AG09309 (cell line): ENCODE results near the gene TBC1D10B.
"Not testable (repeated sequence)": the region's sequence is repeated elsewhere in the genome, so short reads cannot be mapped to it uniquely, and the experiment has no call there.

Source experiments
- DNase-seq: peaks from one replicate; pipeline ENCODE4 v3.0.0-alpha.2; 2010; ENCODE audit warnings: low read depth
- H3K4me3 ChIP-seq: 2 replicates; pipeline ENCODE4 v1.5.1; 2011; ENCODE audit warnings: mild to moderate bottlenecking, low read depth, low read length, moderate library complexity; ENCODE audit not compliant: control insufficient read depth
- TF ChIP-seq, protein P1 (sequence below): IDR thresholded peaks from 2 replicates; pipeline ENCODE4 v1.5.1; 2011; ENCODE audit warnings: mild to moderate bottlenecking, low read depth, low read length, inconsistent platforms; ENCODE audit not compliant: insufficient read depth, control insufficient read depth; ENCODE audit errors: missing control alignments

TBC1D10B gene

DNA sequence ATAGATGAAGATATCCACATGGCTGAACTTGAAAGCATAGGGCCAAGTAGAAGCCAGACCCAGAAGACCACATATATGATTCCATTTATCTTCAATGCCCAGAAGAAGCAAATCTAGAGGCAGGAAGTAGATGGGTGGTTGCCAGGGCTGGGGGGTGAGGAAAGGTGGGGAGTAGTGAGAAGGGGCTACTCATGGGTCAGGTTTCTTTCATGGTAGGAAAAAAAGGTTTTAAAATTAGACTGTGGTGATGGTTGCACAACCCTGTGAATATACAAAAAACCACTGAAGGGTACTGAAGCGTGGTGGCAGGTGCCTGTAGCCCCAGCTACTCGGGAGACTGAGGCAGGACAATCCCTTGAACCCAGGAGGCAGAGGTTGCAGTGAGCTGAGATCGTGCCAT lies 20.6 kb downstream of the TBC1D10B start:
- no peak overlapping the region for H3K4me3 ChIP-seq
- TF ChIP-seq, protein P1, sequence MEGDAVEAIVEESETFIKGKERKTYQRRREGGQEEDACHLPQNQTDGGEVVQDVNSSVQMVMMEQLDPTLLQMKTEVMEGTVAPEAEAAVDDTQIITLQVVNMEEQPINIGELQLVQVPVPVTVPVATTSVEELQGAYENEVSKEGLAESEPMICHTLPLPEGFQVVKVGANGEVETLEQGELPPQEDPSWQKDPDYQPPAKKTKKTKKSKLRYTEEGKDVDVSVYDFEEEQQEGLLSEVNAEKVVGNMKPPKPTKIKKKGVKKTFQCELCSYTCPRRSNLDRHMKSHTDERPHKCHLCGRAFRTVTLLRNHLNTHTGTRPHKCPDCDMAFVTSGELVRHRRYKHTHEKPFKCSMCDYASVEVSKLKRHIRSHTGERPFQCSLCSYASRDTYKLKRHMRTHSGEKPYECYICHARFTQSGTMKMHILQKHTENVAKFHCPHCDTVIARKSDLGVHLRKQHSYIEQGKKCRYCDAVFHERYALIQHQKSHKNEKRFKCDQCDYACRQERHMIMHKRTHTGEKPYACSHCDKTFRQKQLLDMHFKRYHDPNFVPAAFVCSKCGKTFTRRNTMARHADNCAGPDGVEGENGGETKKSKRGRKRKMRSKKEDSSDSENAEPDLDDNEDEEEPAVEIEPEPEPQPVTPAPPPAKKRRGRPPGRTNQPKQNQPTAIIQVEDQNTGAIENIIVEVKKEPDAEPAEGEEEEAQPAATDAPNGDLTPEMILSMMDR = no peak
- DNase-seq = no peak

DNA sequence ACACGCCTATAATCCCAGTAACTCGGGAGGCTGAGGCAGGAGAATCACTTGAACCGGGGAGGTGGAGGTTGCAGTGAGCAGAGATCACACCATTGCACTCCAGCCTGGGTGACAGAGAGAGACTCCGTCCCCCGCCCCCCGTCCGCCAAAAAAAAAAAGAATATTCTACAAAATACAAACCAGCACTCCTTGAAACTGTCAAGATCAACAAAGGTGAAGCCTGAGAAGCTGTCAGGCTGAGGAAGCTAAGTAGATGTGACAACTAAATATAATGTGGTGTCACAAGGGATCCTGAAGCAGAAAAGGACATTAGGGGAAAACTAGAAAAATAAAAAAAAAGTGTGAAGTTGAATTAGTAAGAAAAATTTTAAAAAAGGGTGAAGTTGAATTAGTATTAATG lies 21.4 kb downstream of the TBC1D10B start:
- TF ChIP-seq, protein P1 = no peak
- DNase-seq = no peak
- no peak overlapping the region for H3K4me3 ChIP-seq

DNA sequence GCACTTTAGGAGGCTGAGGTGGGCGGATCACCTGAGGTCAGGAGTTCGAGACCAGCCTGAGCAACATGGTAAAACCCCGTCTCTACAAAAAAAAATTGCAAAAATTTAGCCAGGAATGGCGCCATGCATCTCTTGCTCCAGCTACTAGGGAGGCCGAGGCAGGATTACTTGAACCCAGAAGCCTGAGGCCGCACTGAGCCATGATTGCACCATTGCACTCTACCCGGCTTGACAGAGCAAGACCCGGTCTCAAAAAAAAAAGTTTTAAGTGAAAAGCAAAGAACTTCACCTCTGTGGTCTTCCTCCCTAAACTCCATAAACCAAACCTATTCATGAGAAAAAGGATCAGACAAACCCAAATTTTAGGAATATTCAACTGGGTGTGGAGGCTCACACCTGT lies 22.2 kb downstream of the TBC1D10B start:
- TF ChIP-seq, protein P1 = no peak
- H3K4me3 ChIP-seq = no peak overlapping the region
- no peak for DNase-seq

DNA sequence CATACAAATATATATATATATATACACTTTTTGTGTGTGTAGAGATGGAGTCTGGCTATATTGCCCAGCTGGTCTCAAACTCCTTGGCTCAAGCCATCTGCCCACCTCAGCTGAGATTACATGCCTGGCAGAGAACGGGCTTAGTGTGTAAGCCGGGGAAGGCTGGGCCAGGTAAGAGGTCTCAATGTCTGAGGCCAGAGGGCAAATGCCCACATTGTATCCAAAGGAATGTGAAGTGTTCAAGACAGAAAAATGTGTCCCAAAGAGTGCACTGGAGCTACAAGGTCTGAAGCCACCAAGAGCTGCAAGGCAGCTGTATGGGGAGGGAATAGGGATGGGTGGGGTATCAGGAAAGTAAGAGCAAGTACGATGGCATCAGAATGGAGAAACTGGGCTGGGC lies 24.0 kb downstream of the TBC1D10B start:
- TF ChIP-seq, protein P1 = no peak
- DNase-seq = no peak
- H3K4me3 ChIP-seq = no peak overlapping the region

DNA sequence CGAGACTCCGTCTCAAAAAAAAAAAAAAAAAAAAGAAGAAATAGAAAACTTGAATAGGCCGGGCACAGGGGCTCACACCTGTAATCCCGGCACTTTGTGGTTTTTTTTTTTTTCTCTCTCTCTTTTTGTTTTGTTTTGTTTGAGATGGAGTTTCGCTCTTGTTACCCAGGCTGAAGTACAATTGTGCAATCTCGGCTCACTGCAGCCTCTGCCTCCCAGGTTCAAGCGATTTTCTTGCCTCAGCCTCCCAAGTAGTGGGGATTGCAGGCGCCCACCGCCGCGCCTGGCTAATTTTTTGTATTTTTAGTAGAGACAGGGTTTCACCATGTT lies 26.8 kb downstream of the TBC1D10B start:
- not testable (repeated sequence) for DNase-seq, H3K4me3 ChIP-seq

DNA sequence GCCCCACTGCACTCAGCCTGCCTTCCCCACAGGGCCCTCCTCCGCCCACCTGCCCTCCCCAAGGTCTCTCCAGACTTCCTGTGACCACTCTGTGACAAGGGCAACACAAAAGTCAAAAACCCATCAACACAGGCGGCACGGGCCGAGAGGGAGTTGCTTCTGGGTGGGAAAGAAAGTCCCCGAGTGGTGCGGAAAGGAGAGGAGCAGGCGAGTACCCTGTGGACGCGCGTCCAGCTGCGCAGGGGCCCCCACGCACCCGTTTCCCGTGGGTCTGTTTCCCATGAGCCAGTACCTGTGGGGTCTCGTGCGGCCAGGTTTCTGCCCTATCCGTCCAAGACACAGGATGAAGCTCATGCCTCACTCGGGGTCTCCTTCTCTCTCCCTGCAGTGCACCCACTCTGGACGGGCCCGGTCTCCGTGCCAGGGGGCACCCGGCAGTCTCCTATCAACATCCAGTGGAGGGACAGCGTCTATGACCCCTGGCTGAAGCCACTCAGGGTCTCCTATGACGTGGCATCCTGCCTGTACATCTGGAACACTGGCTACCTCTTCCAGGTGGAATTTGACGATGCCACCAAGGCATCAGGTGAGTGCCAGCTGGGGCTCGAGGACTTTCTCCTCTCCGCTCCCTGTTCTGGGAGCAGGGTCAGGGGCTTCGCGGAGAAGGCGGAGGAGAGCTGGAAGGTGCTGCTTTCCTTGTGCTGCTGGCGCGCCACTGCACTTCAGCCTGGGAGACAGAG lies 27.4 kb downstream of the TBC1D10B start:
- TF ChIP-seq, protein P1 = no peak
- no peak for DNase-seq
- no peak overlapping the region for H3K4me3 ChIP-seq

DNA sequence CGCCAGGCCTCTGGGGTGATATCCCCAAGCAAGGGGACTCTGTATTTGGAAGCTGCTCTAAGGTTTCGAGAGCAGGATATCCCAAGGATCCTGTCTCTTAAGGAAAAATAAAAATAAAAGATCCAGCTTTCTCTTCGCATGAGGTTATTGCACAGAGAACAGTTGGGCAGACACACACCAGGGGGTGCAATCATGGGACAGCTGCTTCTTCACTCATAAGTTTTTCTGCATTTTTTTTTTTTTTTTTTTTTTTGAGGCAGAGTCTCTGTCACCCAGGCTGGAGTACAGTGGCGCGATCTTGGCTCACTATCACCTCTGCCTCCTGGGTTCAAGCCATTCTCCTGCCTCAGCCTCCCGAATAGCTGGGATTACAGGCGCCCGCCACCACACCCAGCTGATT lies 28.3 kb downstream of the TBC1D10B start:
- DNase-seq, H3K4me3 ChIP-seq: not testable (repeated sequence)
- TF ChIP-seq, protein P1 = peak; percentile 14
